Endothelial cell of umbilical vein (primary cell): ENCODE results near the gene RGS19. TPM values are rescaled to one million over a fixed set of nuclear protein-coding genes. Genes with fewer than 3 reads are reported as not detected.
A peak's percentile ranks its signal among the peaks of the same experiment; 100 is the strongest.

Experiments
- BruUV-seq: library from RNA; stranded (reverse); fragments of 400-500 nt; replicated peaks from 2 replicates; lab custom pipeline; 2021; lab: Mats Ljungman, UMichigan
- CTCF ChIA-PET: fragments of 300-600, 350-600 bp; sonication (Branson Sonifier 250); formaldehyde crosslinking; loops from one replicate; lab custom pipeline; 2021; ENCODE audit warnings: antibody characterized with exemption, inconsistent platforms; lab: Charles Lee
- POLR2A ChIA-PET: fragments of 300-600, 350-600 bp; sonication (Branson Sonifier 250); formaldehyde crosslinking; loops from one replicate; lab custom pipeline; 2021; ENCODE audit warnings: antibody characterized with exemption, inconsistent platforms; lab: Charles Lee
- DNase-seq: peaks from one replicate; pipeline ENCODE4 v3.0.0-alpha.2; 2011; ENCODE audit warnings: low read depth, low spot score
- FAIRE-seq: peaks from 2 replicates; lab custom pipeline; 2011; peaks lifted over from hg19 to GRCh38; lab: Jason Lieb, UNC
- H2AFZ ChIP-seq: 2 replicates; pipeline ENCODE4 v1.6.0; 2012; ENCODE audit warnings: low read depth, low read length, control low read depth, inconsistent platforms
- H3K27ac ChIP-seq: 2 replicates; pipeline ENCODE4 v1.5.1; 2011; ENCODE audit warnings: low read depth, mild to moderate bottlenecking, control low read depth, low read length, moderate library complexity; ENCODE audit not compliant: insufficient read depth
- H3K27me3 ChIP-seq, 2 experiments: 2 replicates each; pipeline versions ENCODE4 v1.6.0 to v1.6.1; 2011; ENCODE audit warnings: low read length in 2 of 2, mixed read lengths in 1 of 2; ENCODE audit not compliant: control insufficient read depth in 2 of 2, insufficient read depth in 2 of 2
- H3K36me3 ChIP-seq, 2 experiments: 2 replicates in 1 of 2; 3 replicates in 1 of 2; pipeline ENCODE4 v1.5.1; 2011; ENCODE audit warnings: low read length in 2 of 2, mild to moderate bottlenecking in 1 of 2, moderate library complexity in 1 of 2; ENCODE audit not compliant: control insufficient read depth in 2 of 2, insufficient read depth in 2 of 2; ENCODE audit errors: extremely low read depth in 1 of 2
- H3K4me1 ChIP-seq: 3 replicates; pipeline ENCODE4 v1.5.1; 2011; ENCODE audit warnings: mild to moderate bottlenecking, low read length; ENCODE audit not compliant: control insufficient read depth, insufficient read depth; ENCODE audit errors: extremely low read depth
- H3K4me2 ChIP-seq: 2 replicates; pipeline ENCODE4 v1.6.1; 2011; ENCODE audit warnings: low read length, control low read depth, mixed read lengths; ENCODE audit not compliant: insufficient read depth
- H3K4me3 ChIP-seq, 3 experiments: fragments of 200-600 bp in 1 of 3; sonication (generic), shearing (Covaris generic) in 1 of 3; replicated peaks in 1 of 3; 2 replicates each; pipeline ENCODE4 v1.5.1; 2011 to 2016; ENCODE audit warnings: control low read depth in 3 of 3, low read length in 3 of 3, mild to moderate bottlenecking in 2 of 3, inconsistent platforms in 1 of 3, low read depth in 1 of 3, moderate library complexity in 1 of 3; ENCODE audit not compliant: insufficient read depth in 1 of 3
- H3K79me2 ChIP-seq: 2 replicates; pipeline ENCODE4 v1.6.0; 2012; ENCODE audit warnings: low read length, inconsistent platforms; ENCODE audit not compliant: control insufficient read depth, insufficient read depth
- H3K9ac ChIP-seq: replicated peaks from 2 replicates; pipeline ENCODE3; 2011; ENCODE audit warnings: low read length, control low read depth; ENCODE audit not compliant: insufficient read depth; ENCODE audit errors: extremely low read depth
- H3K9me1 ChIP-seq: replicated peaks from 3 replicates; pipeline ENCODE4 v1.6.0; 2011; ENCODE audit warnings: mild to moderate bottlenecking, low read length; ENCODE audit not compliant: control insufficient read depth, insufficient read depth; ENCODE audit errors: extremely low read depth
- H3K9me3 ChIP-seq: replicated peaks from 2 replicates; pipeline ENCODE4 v1.5.1; 2012; ENCODE audit warnings: low read length, inconsistent platforms; ENCODE audit not compliant: control insufficient read depth, insufficient read depth
- H4K20me1 ChIP-seq: replicated peaks from 2 replicates; pipeline ENCODE3; 2011; ENCODE audit warnings: mild to moderate bottlenecking, low read length; ENCODE audit not compliant: control insufficient read depth, insufficient read depth; ENCODE audit errors: extremely low read depth
- CTCF ChIP-seq, 2 donors: IDR thresholded peaks; 1 replicate in 1 of 2; 2 replicates in 1 of 2; pipeline ENCODE4 v1.5.1; 2011; ENCODE audit warnings: low read length in 2 of 2, mild to moderate bottlenecking in 2 of 2, moderate library complexity in 2 of 2, control low read depth in 1 of 2, inconsistent platforms in 1 of 2, low read depth in 1 of 2; ENCODE audit not compliant: insufficient read depth in 1 of 2; ENCODE audit errors: extremely low read depth in 1 of 2
- EZH2 ChIP-seq: IDR thresholded peaks from 2 replicates; pipeline ENCODE4 v1.6.1; 2012; ENCODE audit warnings: borderline replicate concordance, low read depth, mild to moderate bottlenecking, moderate library complexity, low read length, inconsistent platforms; ENCODE audit not compliant: severe bottlenecking
- FOS ChIP-seq: IDR thresholded peaks from 2 replicates; pipeline ENCODE4 v1.6.1; 2011; ENCODE audit warnings: mild to moderate bottlenecking, low read length, moderate library complexity, borderline replicate concordance; ENCODE audit not compliant: insufficient read depth
- GATA2 ChIP-seq: IDR thresholded peaks from 2 replicates; pipeline ENCODE4 v1.7.0; 2011; ENCODE audit warnings: low read depth, mild to moderate bottlenecking, moderate library complexity, mixed read lengths, low read length; ENCODE audit not compliant: insufficient read length, insufficient read depth
- JUN ChIP-seq: IDR thresholded peaks from 2 replicates; pipeline ENCODE4 v1.6.1; 2011; ENCODE audit warnings: borderline replicate concordance, low read depth; ENCODE audit not compliant: insufficient read length, insufficient read depth
- MAX ChIP-seq: IDR thresholded peaks from 2 replicates; pipeline ENCODE4 v1.6.1; 2011; ENCODE audit not compliant: insufficient read depth, insufficient read length
- MYC ChIP-seq: IDR thresholded peaks from one replicate; pipeline ENCODE4 v1.6.1; 2011; ENCODE audit warnings: mild to moderate bottlenecking, low read depth, low read length
- POLR2A ChIP-seq: IDR thresholded peaks from 2 replicates; pipeline ENCODE4 v1.6.1; 2012; ENCODE audit warnings: low read depth, mild to moderate bottlenecking, control low read depth, low read length
- POLR2AphosphoS5 ChIP-seq: IDR thresholded peaks from 2 replicates; pipeline ENCODE4 v1.6.1; 2012; ENCODE audit warnings: low read depth, mild to moderate bottlenecking, control low read depth, low read length, moderate library complexity; ENCODE audit not compliant: insufficient read depth
- dilution Hi-C: fragments of 300-500 bp; cut with MboI; formaldehyde crosslinking; loops from one replicate; pipeline ENCODE4 v1.15.0; 2019; ENCODE audit warnings: low sequenced_read_pairs; ENCODE audit not compliant: extremely low pct_ligation_motif_present
- intact Hi-C: fragments of 100-400 bp; cut with micrococcal nuclease; formaldehyde crosslinking; loops from one replicate; pipeline ENCODE4 v1.10.0; 2022
- polyA plus RNA-seq, 4 experiments: library from polyadenylated mRNA; depleted of rRNA in 3 of 4; stranded (reverse) in 3 of 4; unstranded in 1 of 4; fragments of >200 nt; gene quantifications; 2 replicates each; pipeline versions ENCODE4 v1.2.1 to v1.2.3, GENCODE V29; 2011 to 2012; ENCODE audit warnings: missing spikeins in 1 of 4
- total RNA-seq: library from RNA; stranded (reverse); gene quantifications from 2 replicates; pipeline ENCODE4 v1.2.3, GENCODE V29; 2021

RGS19 gene
- total and polyA plus RNA-seq, 2 donors (not counting 3 experiments of a cell fraction or from before 2014, with no cell fraction given): 27.8 to 33.7 TPM

DNA sequence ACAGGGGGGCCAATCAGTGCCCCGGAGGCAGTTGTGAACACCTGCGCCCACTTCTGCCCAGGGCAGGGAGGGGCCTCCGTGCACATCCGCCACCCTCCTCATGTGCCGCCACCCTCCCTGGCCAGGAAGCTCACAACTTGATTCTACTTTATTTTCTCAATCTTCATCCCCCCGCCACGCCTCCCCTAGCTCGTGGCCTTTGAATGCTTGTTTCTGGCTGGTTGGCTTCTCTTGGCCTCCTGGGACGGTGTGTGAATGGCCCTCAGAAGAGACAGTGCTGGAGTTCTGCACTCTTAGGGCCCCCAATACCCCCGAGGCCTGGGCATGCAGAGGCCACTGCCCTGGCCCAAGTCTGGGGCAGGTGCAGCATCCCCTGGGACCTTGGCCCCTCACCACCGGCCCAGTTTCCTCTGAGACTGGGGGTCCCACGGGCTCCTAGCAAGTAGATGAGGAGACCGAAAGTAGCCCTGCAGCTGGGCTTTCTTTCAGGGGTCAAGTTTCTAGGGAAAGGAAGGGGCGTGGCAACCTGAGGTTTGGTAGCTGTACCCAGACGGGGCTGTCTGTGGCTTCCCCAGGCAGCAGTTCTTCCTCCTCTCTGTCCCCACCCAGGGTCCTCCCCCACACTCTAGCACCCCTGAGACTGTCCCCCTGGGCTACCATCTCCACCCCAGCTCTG lies 1.3 kb downstream of the RGS19 start:
- Histone ChIP-seq H3K9me1 (no peaks in the 10 kb centered on the region), H3K9me3 (no peaks in the 10 kb centered on the region), H3K4me3 (peak overlapping the region in 1 of 3 experiments; percentile 73), H3K4me1 (peaks cover 16% of the 10 kb centered on the region), H3K27ac (no peak overlapping the region), H3K36me3 (peaks cover 0 to 13% of the 10 kb centered on the region in 2 experiments), H3K9ac (no peak overlapping the region), H2AFZ (no peak overlapping the region), H3K79me2 (peaks cover 6% of the 10 kb centered on the region), H3K4me2 (peak overlapping the region; percentile 82), H4K20me1 (no peaks in the 10 kb centered on the region), H3K27me3 (no peaks in the 10 kb centered on the region)
- intact Hi-C loops (no loop called here), dilution Hi-C loops (no loop called here)
- ChIA-PET CTCF (interaction anchor here (1.8 kb wide), 1 partner anchor 98 kb away, joined by 6 read pairs; the partner anchor contains the start of gene SAMD10), POLR2A (no interaction called here)
- TF ChIP-seq MYC: no peak
- TF ChIP-seq EZH2: no peak
- no peak for TF ChIP-seq JUN
- TF ChIP-seq POLR2AphosphoS5: no peak
- TF ChIP-seq FOS: no peak
- TF ChIP-seq GATA2: no peak
- TF ChIP-seq MAX: no peak
- TF ChIP-seq POLR2A: no peak
- TF ChIP-seq CTCF (IDR thresholded peaks at IDR 0.05; ENCODE audit: extremely low read depth in 1 of 2, insufficient read depth in 1 of 2, low read depth in 1 of 2, low read length in 2 of 2): no peak
- no peak for DNase-seq
- no peak for FAIRE-seq
- no TSS peak for BruUV-seq
